ENCODE measurements around the gene RTKN. TPM values are rescaled to one million over a fixed set of nuclear protein-coding genes. Genes with fewer than 3 reads are reported as not detected.

The RTKN gene
- total and polyA plus RNA-seq, 2 of the 13 experiments (the other 11 are each of a cell fraction or from before 2014, with no cell fraction given) = 159 to 166 TPM

DNA sequence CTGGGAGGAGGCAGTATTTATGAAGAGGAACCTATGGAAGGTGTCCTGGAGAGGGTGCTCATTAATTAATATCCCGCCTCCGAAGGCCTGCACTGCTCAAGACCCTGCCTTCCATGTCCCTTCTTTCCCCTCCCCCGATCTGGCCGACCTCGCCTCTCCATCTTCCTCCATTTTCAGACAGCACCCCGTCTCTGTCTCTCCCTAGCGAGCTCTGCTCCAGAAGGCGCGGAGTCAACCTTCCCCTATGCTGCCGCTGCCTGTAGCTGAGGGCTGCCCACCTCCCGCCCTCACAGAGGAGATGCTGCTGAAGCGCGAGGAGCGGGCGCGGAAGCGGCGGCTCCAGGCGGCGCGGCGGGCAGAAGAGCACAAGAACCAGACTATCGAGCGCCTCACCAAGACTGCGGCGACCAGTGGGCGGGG is 15.4 kb upstream of the RTKN start:
- peaks cover 49% of the 10 kb centered on the region for H3K4me1 ChIP-seq (ENCODE audit: insufficient read depth, low read length)
- ChIA-PET POLR2A (interaction anchor here (0.7 to 12.4 kb wide), 11 partner anchors 14 to 1244 kb away, joined by 3 to 342 read pairs (median 24); partner anchors contain the start of genes CCDC142, LBX2, MRPL53 and PCGF1), CTCF (ENCODE audit: low intra/inter-chr PET ratio, low total read pairs) (no interaction called here)
- H3K4me2 ChIP-seq (ENCODE audit: low read depth, low read length) = peak overlapping the region; percentile 95
- intact Hi-C loops (cut with micrococcal nuclease; ENCODE audit: unreplicated experiment) (no loop called here), in situ Hi-C loops (cut with HindIII; ENCODE audit: extremely low pct_ligation_motif_present, low pct_unique_long_range_greater_than_20kb) (no loop called here)
- 2% methylated on average over 27 of the region's 27 CpGs for WGBS (ENCODE audit: low lambda C conversion rate)
- H3K79me2 ChIP-seq (ENCODE audit: insufficient read depth, low read length) = peaks cover 22% of the 10 kb centered on the region
- H3K4me3 ChIP-seq (replicated peaks in 1 of 3; ENCODE audit: insufficient read depth in 1 of 3, low read depth in 2 of 3, low read length in 3 of 3) = peak overlapping the region; percentile 75 to 92 (median 76)
- DNase-seq (ENCODE audit: low spot score) = no peak
- H3K36me3 ChIP-seq (replicated peaks in 1 of 2; ENCODE audit: control insufficient read depth in 1 of 2, insufficient read depth in 2 of 2, low read length in 2 of 2) = peaks cover 1 to 12% of the 10 kb centered on the region in 2 experiments; a peak in 4 of 5 replicates
- peak overlapping the region; percentile 85 for H3K9ac ChIP-seq (ENCODE audit: insufficient read depth, low read depth, low read length)
- BruUV-seq (replicated peaks) = no TSS peak
- H3K27ac ChIP-seq (ENCODE audit: extremely low read length, insufficient read depth, low read length) = peak overlapping the region; percentile 89
- no peaks in the 10 kb centered on the region; a peak in 1 of 5 replicates for H3K27me3 ChIP-seq (ENCODE audit: control insufficient read depth in 1 of 2, insufficient read depth in 2 of 2, low read length in 2 of 2)
- peaks cover 4% of the 10 kb centered on the region; the same call in 1 of the 2 replicates for H4K20me1 ChIP-seq (ENCODE audit: insufficient read depth, low read length)
- FAIRE-seq = no peak
- no peak overlapping the region for H2AFZ ChIP-seq (ENCODE audit: low read length)
- no peak for ATAC-seq
- H3K9me3 ChIP-seq (ENCODE audit: low read length) = no peaks in the 10 kb centered on the region
- TF ChIP-seq ARHGAP35 (CRISPR knock-in tag; IDR thresholded peaks at IDR 0.05; ENCODE audit: borderline replicate concordance) (0 out of 2 replicates have a peak, but pooled peaks have one; percentile 13), ZNF274 (CRISPR knock-in tag; IDR thresholded peaks at IDR 0.05) (peak; percentile 9; the same call in 1 of the 2 replicates), ZXDC (CRISPR knock-in tag; IDR thresholded peaks at IDR 0.05) (peak; percentile 53; the same call in 1 of the 2 replicates), ELF1 (CRISPR knock-in tag; IDR thresholded peaks at IDR 0.05) (peak; percentile 50), NPAS2 (CRISPR knock-in tag; IDR thresholded peaks at IDR 0.05; ENCODE audit: borderline replicate concordance) (no peak), ZNF607 (CRISPR knock-in tag; IDR thresholded peaks at IDR 0.05; ENCODE audit: borderline replicate concordance) (no peak), ELF3 (CRISPR knock-in tag; IDR thresholded peaks at IDR 0.05) (0 out of 2 replicates have a peak, but pooled peaks have one; percentile 1), ZNF558 (CRISPR knock-in tag; IDR thresholded peaks at IDR 0.05; ENCODE audit: borderline replicate concordance) (0 out of 2 replicates have a peak, but pooled peaks have one; percentile 21), ZSCAN21 (CRISPR knock-in tag; IDR thresholded peaks at IDR 0.05; ENCODE audit: borderline replicate concordance) (peak; percentile 69; the same call in 1 of the 2 replicates), ZNF670 (CRISPR knock-in tag; IDR thresholded peaks at IDR 0.05; ENCODE audit: borderline replicate concordance) (0 out of 2 replicates have a peak, but pooled peaks have one; percentile 12), ZNF142 (CRISPR knock-in tag; IDR thresholded peaks at IDR 0.05) (no peak), ZFP82 (CRISPR knock-in tag; IDR thresholded peaks at IDR 0.05; ENCODE audit: borderline replicate concordance) (0 out of 2 replicates have a peak, but pooled peaks have one; percentile 31), CTCF (CRISPR knock-in tag; IDR thresholded peaks at IDR 0.05) (peak; percentile 31; the same call in 1 of the 2 replicates)
